ES-I3 (cell line): Measurements from ENCODE around the gene ITGA11.
"Not testable (repeated sequence)": the region's sequence is repeated elsewhere in the genome, so short reads cannot be mapped to it uniquely, and the experiment has no call there.

Source experiments
- H3K36me3 ChIP-seq: 2 replicates; pipeline ENCODE4 v1.6.1; 2013; ENCODE audit warnings: mild to moderate bottlenecking, low read length, control low read depth, moderate library complexity; ENCODE audit not compliant: insufficient read depth
- H3K4me1 ChIP-seq: 2 replicates; pipeline ENCODE4 v1.6.1; 2013; ENCODE audit warnings: mild to moderate bottlenecking, control low read depth, low read length; ENCODE audit not compliant: insufficient read depth
- H3K9ac ChIP-seq: 2 replicates; pipeline ENCODE4 v1.6.1; 2013; ENCODE audit warnings: low read depth, mild to moderate bottlenecking, low read length, moderate library complexity
- H3K9me3 ChIP-seq: 2 replicates; pipeline ENCODE4 v1.6.1; 2013; ENCODE audit warnings: mild to moderate bottlenecking, low read length, moderate library complexity; ENCODE audit not compliant: control insufficient read depth, insufficient read depth

ITGA11 gene

GRCh38 chr15:68423359-68424296 is 8.3 kb downstream of the ITGA11 start:
- Histone ChIP-seq H3K9me3 (no peaks in the 10 kb centered on the region), H3K9ac (no peak overlapping the region), H3K36me3 (no peaks in the 10 kb centered on the region), H3K4me1 (peaks cover 26% of the 10 kb centered on the region)

- not testable (repeated sequence) for H3K9ac ChIP-seq, H3K9me3 ChIP-seq, H3K36me3 ChIP-seq
- peaks cover 26% of the 10 kb centered on the region for H3K4me1 ChIP-seq
These were observed 9.4 kb downstream of the ITGA11 start for GRCh38 chr15:68422403-68423145.

GRCh38 chr15:68421798-68422402 is 10.1 kb downstream of the ITGA11 start:
- no peak overlapping the region for H3K9ac ChIP-seq
- H3K9me3 ChIP-seq = no peaks in the 10 kb centered on the region
- peaks cover 26% of the 10 kb centered on the region for H3K4me1 ChIP-seq
- no peaks in the 10 kb centered on the region for H3K36me3 ChIP-seq

GRCh38 chr15:68421115-68421551 is 10.8 kb downstream of the ITGA11 start:
- peaks cover 26% of the 10 kb centered on the region for H3K4me1 ChIP-seq
- H3K9me3 ChIP-seq = no peaks in the 10 kb centered on the region
- no peaks in the 10 kb centered on the region for H3K36me3 ChIP-seq
- H3K9ac ChIP-seq = no peak overlapping the region

GRCh38 chr15:68420186-68420684 is 11.7 kb downstream of the ITGA11 start:
- H3K36me3 ChIP-seq = no peaks in the 10 kb centered on the region
- H3K4me1 ChIP-seq = peaks cover 26% of the 10 kb centered on the region
- no peaks in the 10 kb centered on the region for H3K9me3 ChIP-seq
- H3K9ac ChIP-seq = no peak overlapping the region

GRCh38 chr15:68419301-68420175 is 12.4 kb downstream of the ITGA11 start:
- peaks cover 26% of the 10 kb centered on the region for H3K4me1 ChIP-seq
- no peaks in the 10 kb centered on the region for H3K9me3 ChIP-seq
- no peak overlapping the region for H3K9ac ChIP-seq
- H3K36me3 ChIP-seq = no peaks in the 10 kb centered on the region

- peaks cover 26% of the 10 kb centered on the region for H3K4me1 ChIP-seq
- no peaks in the 10 kb centered on the region for H3K9me3 ChIP-seq
These were observed 13.3 kb downstream of the ITGA11 start for GRCh38 chr15:68418611-68419161.

GRCh38 chr15:68417897-68418296 is 14.1 kb downstream of the ITGA11 start:
- Histone ChIP-seq H3K9ac (no peak overlapping the region), H3K36me3 (no peaks in the 10 kb centered on the region), H3K9me3 (no peaks in the 10 kb centered on the region), H3K4me1 (peaks cover 26% of the 10 kb centered on the region)

More at GRCh38 chr15:68418611-68419161, 13.3 kb downstream of the ITGA11 start:
- Histone ChIP-seq H3K9ac (no peak overlapping the region), H3K36me3 (no peaks in the 10 kb centered on the region)

GRCh38 chr15:68417051-68417450 is 14.9 kb downstream of the ITGA11 start:
- Histone ChIP-seq H3K9me3 (no peaks in the 10 kb centered on the region), H3K36me3 (no peaks in the 10 kb centered on the region), H3K9ac (no peak overlapping the region)

GRCh38 chr15:68416158-68416535 is 15.8 kb downstream of the ITGA11 start:
- Histone ChIP-seq H3K9me3 (no peaks in the 10 kb centered on the region), H3K36me3 (no peaks in the 10 kb centered on the region), H3K9ac (no peak overlapping the region), H3K4me1 (peaks cover 15% of the 10 kb centered on the region)

More at GRCh38 chr15:68417051-68417450, 14.9 kb downstream of the ITGA11 start:
- peaks cover 24% of the 10 kb centered on the region for H3K4me1 ChIP-seq

- Histone ChIP-seq H3K4me1 (peaks cover 10% of the 10 kb centered on the region), H3K9me3 (no peaks in the 10 kb centered on the region), H3K36me3 (no peaks in the 10 kb centered on the region), H3K9ac (no peak overlapping the region)
These were observed 16.3 kb downstream of the ITGA11 start for GRCh38 chr15:68415501-68416157.

GRCh38 chr15:68415061-68415460 is 16.9 kb downstream of the ITGA11 start:
- H3K9me3 ChIP-seq = no peaks in the 10 kb centered on the region

GRCh38 chr15:68414591-68414990 is 17.4 kb downstream of the ITGA11 start:
- H3K36me3 ChIP-seq = no peaks in the 10 kb centered on the region
- no peak overlapping the region for H3K9ac ChIP-seq

More at GRCh38 chr15:68415061-68415460, 16.9 kb downstream of the ITGA11 start:
- Histone ChIP-seq H3K9ac (no peak overlapping the region), H3K36me3 (no peaks in the 10 kb centered on the region), H3K4me1 (0 out of 2 replicates have a peak, but pooled peaks cover 4% of the 10 kb centered on the region)

More at GRCh38 chr15:68414591-68414990, 17.4 kb downstream of the ITGA11 start:
- Histone ChIP-seq H3K4me1 (no peaks in the 10 kb centered on the region), H3K9me3 (no peaks in the 10 kb centered on the region)
